ENCODE results near the gene ARL10.
A peak's percentile ranks its signal among the peaks of the same experiment; 100 is the strongest.

The ARL10 gene

GRCh38 chr5:176410486-176411180 is 45.3 kb downstream of the ARL10 start:
- DNase-seq (ENCODE audit: low spot score): no peak

- no peak for DNase-seq (ENCODE audit: low spot score)
Observed at GRCh38 chr5:176412517-176413254, 47.4 kb downstream of the ARL10 start.

GRCh38 chr5:176413255-176413565 is 47.9 kb downstream of the ARL10 start:
- DNase-seq (ENCODE audit: low spot score): no peak

- no peak for DNase-seq (ENCODE audit: low spot score)
Observed at GRCh38 chr5:176413709-176414191, 48.5 kb downstream of the ARL10 start.

GRCh38 chr5:176414704-176415103 is 49.4 kb downstream of the ARL10 start:
- DNase-seq (ENCODE audit: low spot score): no peak

- DNase-seq (ENCODE audit: low spot score): peak; percentile 37
Observed at GRCh38 chr5:176415240-176415951, 50.1 kb downstream of the ARL10 start.

GRCh38 chr5:176415952-176416924 is 51.0 kb downstream of the ARL10 start, which contains the start of gene CLTB:
Gene CLTB (minus strand): TSS chr5:176416539. CDS start chr5:176416363, 176 bp downstream.
- peak; percentile 89 for DNase-seq (ENCODE audit: low spot score)

- no peak for DNase-seq (ENCODE audit: low spot score)
Observed at GRCh38 chr5:176416965-176417364, 51.7 kb downstream of the ARL10 start.

GRCh38 chr5:176418251-176418650 is 53.0 kb downstream of the ARL10 start:
- no peak for DNase-seq (ENCODE audit: low spot score)

- DNase-seq (ENCODE audit: low spot score): no peak
Observed at GRCh38 chr5:176420086-176420485, 54.8 kb downstream of the ARL10 start.

- no peak for DNase-seq (ENCODE audit: low spot score)
Observed at GRCh38 chr5:176420972-176421544, 55.8 kb downstream of the ARL10 start.

- no peak for DNase-seq (ENCODE audit: low spot score)
Observed at GRCh38 chr5:176424181-176424580, 58.9 kb downstream of the ARL10 start.

- DNase-seq (ENCODE audit: low spot score): no peak
Observed at GRCh38 chr5:176425138-176425537, 59.9 kb downstream of the ARL10 start.

- no peak for DNase-seq (ENCODE audit: low spot score)
Observed at GRCh38 chr5:176425791-176426190, 60.5 kb downstream of the ARL10 start.

- no peak for DNase-seq (ENCODE audit: low spot score)
Observed at GRCh38 chr5:176426876-176427275, 61.6 kb downstream of the ARL10 start.

- no peak for DNase-seq (ENCODE audit: low spot score)
Observed at GRCh38 chr5:176427971-176428370, 62.7 kb downstream of the ARL10 start.

GRCh38 chr5:176429972-176430371 is 64.7 kb downstream of the ARL10 start:
- peak; percentile 57 for DNase-seq (ENCODE audit: low spot score)
